Breast epithelium (tissue), 4 donors: ENCODE results near the gene FAM180A. TPM values are rescaled to one million over a fixed set of nuclear protein-coding genes. Genes with fewer than 3 reads are reported as not detected.
"Not testable (repeated sequence)": the region's sequence is repeated elsewhere in the genome, so short reads cannot be mapped to it uniquely, and the experiment has no call there.

Experiments used
- DNase-seq, 2 donors: peaks; one replicate each; pipeline ENCODE4 v3.0.0-alpha.2; 2019; ENCODE audit warnings: low spot score in 2 of 2
- H3K27ac ChIP-seq, 2 donors: fragments of 200-600 bp; sonication (generic) in 1 of 2; one replicate each; pipeline ENCODE4 v1.5.1; 2016 to 2019; ENCODE audit warnings: mild to moderate bottlenecking in 1 of 2
- H3K27me3 ChIP-seq, 2 donors: fragments of 200-600 bp; sonication (generic) in 1 of 2; one replicate each; pipeline versions ENCODE4 v1.5.1 to v1.6.0; 2017 to 2019; ENCODE audit warnings: control low read depth in 1 of 2, mild to moderate bottlenecking in 1 of 2
- H3K36me3 ChIP-seq: fragments of 200-600 bp; one replicate; pipeline ENCODE4 v1.5.1; 2019
- H3K4me1 ChIP-seq, 2 donors: fragments of 200-600 bp; sonication (generic); one replicate each; pipeline ENCODE4 v1.5.1; 2016 to 2019; ENCODE audit warnings: control low read depth in 1 of 2
- H3K4me3 ChIP-seq, 3 donors: fragments of 200-600 bp; sonication (generic); 1 replicate in 2 of 3; 2 replicates in 1 of 3; pipeline ENCODE4 v1.5.1; 2016 to 2019; ENCODE audit warnings: mild to moderate bottlenecking in 3 of 3, moderate library complexity in 2 of 3
- H3K9me3 ChIP-seq, 2 donors: fragments of 200-600 bp; sonication (generic) in 1 of 2; one replicate each; pipeline ENCODE4 v1.5.1; 2016 to 2019; ENCODE audit warnings: control low read depth in 1 of 2
- POLR2A ChIP-seq: fragments of 450-650 bp; IDR thresholded peaks from one replicate; pipeline ENCODE4 v1.6.1; 2016; ENCODE audit warnings: antibody characterized with exemption, mild to moderate bottlenecking, moderate library complexity
- POLR2AphosphoS5 ChIP-seq, 3 donors: sonication (generic); formaldehyde crosslinking; IDR thresholded peaks; one replicate each; pipeline ENCODE4 v1.6.1; 2017; ENCODE audit warnings: antibody characterized with exemption in 3 of 3
- intact Hi-C: fragments of 100-400 bp; cut with DNase I; formaldehyde crosslinking; loops from one replicate; pipeline ENCODE4 v1.15.1; 2023; ENCODE audit warnings: low total_unique reads
- total RNA-seq, 3 donors: library from RNA; depleted of rRNA; stranded (reverse); fragments of >200 nt; gene quantifications; one replicate each; pipeline ENCODE4 v1.1.0, GENCODE V29; 2016
- TF ChIP-seq, protein P1 (sequence below), 3 donors: fragments of 450-650 bp; IDR thresholded peaks; one replicate each; pipeline ENCODE4 v1.5.1; 2016 to 2017; ENCODE audit warnings: antibody characterized with exemption in 3 of 3, mild to moderate bottlenecking in 3 of 3, moderate library complexity in 3 of 3

FAM180A gene
- total RNA-seq, 3 donors from 2014 or later = 5.2 to 11.9 (median 9.1) TPM

- DNase-seq = no peak
- TF ChIP-seq POLR2A (no peak), POLR2AphosphoS5 (IDR thresholded peaks at IDR 0.05) (no peak)
- TF ChIP-seq, protein P1, sequence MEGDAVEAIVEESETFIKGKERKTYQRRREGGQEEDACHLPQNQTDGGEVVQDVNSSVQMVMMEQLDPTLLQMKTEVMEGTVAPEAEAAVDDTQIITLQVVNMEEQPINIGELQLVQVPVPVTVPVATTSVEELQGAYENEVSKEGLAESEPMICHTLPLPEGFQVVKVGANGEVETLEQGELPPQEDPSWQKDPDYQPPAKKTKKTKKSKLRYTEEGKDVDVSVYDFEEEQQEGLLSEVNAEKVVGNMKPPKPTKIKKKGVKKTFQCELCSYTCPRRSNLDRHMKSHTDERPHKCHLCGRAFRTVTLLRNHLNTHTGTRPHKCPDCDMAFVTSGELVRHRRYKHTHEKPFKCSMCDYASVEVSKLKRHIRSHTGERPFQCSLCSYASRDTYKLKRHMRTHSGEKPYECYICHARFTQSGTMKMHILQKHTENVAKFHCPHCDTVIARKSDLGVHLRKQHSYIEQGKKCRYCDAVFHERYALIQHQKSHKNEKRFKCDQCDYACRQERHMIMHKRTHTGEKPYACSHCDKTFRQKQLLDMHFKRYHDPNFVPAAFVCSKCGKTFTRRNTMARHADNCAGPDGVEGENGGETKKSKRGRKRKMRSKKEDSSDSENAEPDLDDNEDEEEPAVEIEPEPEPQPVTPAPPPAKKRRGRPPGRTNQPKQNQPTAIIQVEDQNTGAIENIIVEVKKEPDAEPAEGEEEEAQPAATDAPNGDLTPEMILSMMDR (IDR thresholded peaks at IDR 0.05) = no peak
- intact Hi-C loops = no loop called here
- H3K4me1 ChIP-seq = no peaks in the 10 kb centered on the region
- H3K4me3 ChIP-seq = no peak overlapping the region
- H3K27ac ChIP-seq = no peak overlapping the region
- H3K9me3 ChIP-seq = no peaks in the 10 kb centered on the region
- no peaks in the 10 kb centered on the region for H3K36me3 ChIP-seq
- no peaks in the 10 kb centered on the region for H3K27me3 ChIP-seq
These were observed 42.4 kb downstream of the FAM180A start for GRCh38 chr7:135706038-135706742.

GRCh38 chr7:135704698-135705097, 43.9 kb downstream of the FAM180A start:
- Histone ChIP-seq H3K4me3 (no peak overlapping the region), H3K27me3 (no peaks in the 10 kb centered on the region), H3K36me3 (no peaks in the 10 kb centered on the region), H3K4me1 (no peaks in the 10 kb centered on the region), H3K9me3 (no peaks in the 10 kb centered on the region), H3K27ac (peak overlapping the region in 1 of 2 donors; percentile 38)
- DNase-seq = no peak
- intact Hi-C loops = no loop called here
- TF ChIP-seq POLR2AphosphoS5 (IDR thresholded peaks at IDR 0.05) = no peak
- no peak for TF ChIP-seq POLR2A
- TF ChIP-seq, protein P1 (IDR thresholded peaks at IDR 0.05) = no peak

DNA sequence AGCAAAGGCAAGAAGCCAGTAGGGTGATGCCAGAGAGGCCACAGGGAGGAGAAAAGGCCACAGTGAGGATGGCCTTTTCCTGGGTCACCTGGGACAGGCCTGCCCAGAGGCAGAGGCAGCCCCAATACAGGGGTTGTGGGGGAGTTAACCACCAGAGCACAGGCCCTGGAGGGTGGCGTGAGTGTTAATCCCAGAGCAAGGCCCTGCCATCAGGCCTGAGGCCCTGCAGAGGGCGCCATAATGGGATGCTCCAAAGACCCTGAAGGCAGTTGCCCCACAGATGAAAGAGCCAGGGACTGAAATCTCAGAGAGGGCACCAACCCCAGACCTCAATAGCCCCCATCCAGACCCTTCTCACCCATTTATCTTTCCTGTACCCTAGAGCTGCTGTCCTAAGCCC, 44.5 kb downstream of the FAM180A start:
- no peaks in the 10 kb centered on the region for H3K27me3 ChIP-seq
- no peaks in the 10 kb centered on the region for H3K36me3 ChIP-seq
- no peaks in the 10 kb centered on the region for H3K4me1 ChIP-seq
- peak overlapping the region in 1 of 2 donors; percentile 38 for H3K27ac ChIP-seq
- no peak for DNase-seq
- no peak overlapping the region for H3K4me3 ChIP-seq
- TF ChIP-seq POLR2A = no peak
- TF ChIP-seq, protein P1 (IDR thresholded peaks at IDR 0.05) = no peak
- no peak for TF ChIP-seq POLR2AphosphoS5 (IDR thresholded peaks at IDR 0.05)
- H3K9me3 ChIP-seq = no peaks in the 10 kb centered on the region
- intact Hi-C loops = no loop called here

- Histone ChIP-seq H3K27me3 (no peaks in the 10 kb centered on the region), H3K9me3 (no peaks in the 10 kb centered on the region), H3K36me3 (no peaks in the 10 kb centered on the region), H3K4me3 (no peak overlapping the region), H3K4me1 (no peaks in the 10 kb centered on the region), H3K27ac (peak overlapping the region in 1 of 2 donors; percentile 25)
- intact Hi-C loops = no loop called here
- DNase-seq = no peak
- TF ChIP-seq, protein P1 (IDR thresholded peaks at IDR 0.05) = no peak
- TF ChIP-seq POLR2AphosphoS5 (IDR thresholded peaks at IDR 0.05) = no peak
- no peak for TF ChIP-seq POLR2A
These were observed 51.1 kb downstream of the FAM180A start for GRCh38 chr7:135697276-135698049.

DNA sequence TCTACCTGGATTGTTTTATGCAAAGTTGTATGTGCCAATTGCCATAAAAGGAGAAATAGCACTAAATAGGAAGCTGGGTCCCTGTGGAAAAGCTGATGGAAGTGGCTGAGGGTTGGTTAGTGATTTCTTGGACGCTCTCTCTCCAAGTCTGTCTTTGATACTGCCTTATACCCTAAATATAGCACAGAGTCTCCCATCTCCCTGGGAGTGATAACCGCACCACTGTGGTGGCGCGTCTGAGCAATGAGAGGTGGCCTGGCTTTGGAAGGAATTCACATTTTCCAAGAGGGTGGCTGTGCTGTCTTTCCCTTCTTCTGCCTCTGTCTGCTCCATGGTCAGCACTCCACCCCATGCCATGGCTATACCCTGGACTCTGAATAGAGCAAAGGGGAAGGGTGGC, 55.1 kb downstream of the FAM180A start:
- Histone ChIP-seq H3K36me3 (no peaks in the 10 kb centered on the region), H3K4me1 (no peaks in the 10 kb centered on the region), H3K4me3 (no peak overlapping the region), H3K27ac (no peak overlapping the region), H3K9me3 (no peaks in the 10 kb centered on the region), H3K27me3 (no peaks in the 10 kb centered on the region)
- no peak for DNase-seq
- intact Hi-C loops = loop anchor here (2.0 kb wide), 1 partner anchor 75 kb away; no protein-coding TSS in a partner anchor
- TF ChIP-seq, protein P1 (IDR thresholded peaks at IDR 0.05) = no peak
- TF ChIP-seq POLR2AphosphoS5 (IDR thresholded peaks at IDR 0.05) (no peak), POLR2A (no peak)

- H3K36me3 ChIP-seq, H3K4me1 ChIP-seq, H3K27me3 ChIP-seq, DNase-seq, H3K4me3 ChIP-seq, H3K27ac ChIP-seq, H3K9me3 ChIP-seq: not testable (repeated sequence)
- intact Hi-C loops = loop anchor here (2.0 kb wide), 1 partner anchor 74 kb away; no protein-coding TSS in a partner anchor
These were observed 56.0 kb downstream of the FAM180A start for GRCh38 chr7:135692606-135693005.
